Endodermal cell (in vitro differentiated cells): Measurements from ENCODE around the gene ICAM4. TPM values are rescaled to one million over a fixed set of nuclear protein-coding genes. Genes with fewer than 3 reads are reported as not detected.

Experiments used
- DNase-seq: peaks from one replicate; pipeline ENCODE4 v3.0.0-alpha.2; 2017
- H3K27ac ChIP-seq: 2 replicates; pipeline ENCODE4 v1.5.1; 2013; ENCODE audit warnings: mild to moderate bottlenecking, low read depth, low read length, moderate library complexity
- H3K27me3 ChIP-seq: 2 replicates; pipeline ENCODE4 v1.6.1; 2013; ENCODE audit warnings: mild to moderate bottlenecking, low read length, moderate library complexity; ENCODE audit not compliant: insufficient read depth, control insufficient read depth, poor library complexity, severe bottlenecking
- H3K36me3 ChIP-seq: 2 replicates; pipeline ENCODE4 v1.7.0; 2013; ENCODE audit warnings: mild to moderate bottlenecking, low read length, moderate library complexity; ENCODE audit not compliant: control insufficient read depth, insufficient read depth
- H3K4me1 ChIP-seq: one replicate; pipeline ENCODE4 v1.7.0; 2013; ENCODE audit warnings: low read length; ENCODE audit not compliant: control insufficient read depth, insufficient read depth
- H3K4me3 ChIP-seq: 2 replicates; pipeline ENCODE4 v1.5.1; 2013; ENCODE audit warnings: mild to moderate bottlenecking, low read length, moderate library complexity
- H3K9ac ChIP-seq: 2 replicates; pipeline ENCODE4 v1.6.1; 2013; ENCODE audit warnings: mild to moderate bottlenecking, low read length, moderate library complexity; ENCODE audit not compliant: poor library complexity, severe bottlenecking; ENCODE audit errors: extremely low read depth
- H3K9me3 ChIP-seq: 2 replicates; pipeline ENCODE4 v1.6.1; 2013; ENCODE audit warnings: mild to moderate bottlenecking, low read length, moderate library complexity; ENCODE audit not compliant: control insufficient read depth
- H3K27ac Mint-ChIP-seq: 2 replicates; pipeline ENCODE4 v1.8.0; 2020; ENCODE audit warnings: mixed read lengths
- H3K27me3 Mint-ChIP-seq: 2 replicates; pipeline ENCODE4 v1.8.0; 2021; ENCODE audit warnings: mild to moderate bottlenecking, mixed read lengths; ENCODE audit not compliant: insufficient read depth
- H3K36me3 Mint-ChIP-seq: 2 replicates; pipeline ENCODE4 v1.8.0; 2020; ENCODE audit warnings: low read depth, mixed read lengths
- H3K4me1 Mint-ChIP-seq: 2 replicates; pipeline ENCODE4 v1.8.0; 2020; ENCODE audit warnings: mixed read lengths
- H3K4me3 Mint-ChIP-seq: 2 replicates; pipeline ENCODE4 v1.8.0; 2020; ENCODE audit warnings: mild to moderate bottlenecking, moderate library complexity, mixed read lengths
- H3K9me3 Mint-ChIP-seq: 2 replicates; pipeline ENCODE4 v1.8.0; 2020; ENCODE audit warnings: mild to moderate bottlenecking, mixed read lengths
- WGBS, 2 experiments: methylation state at CpG; one replicate each; pipeline versions ENCODE4 v1.1.5 to v1.1.7; 2013; ENCODE audit warnings: missing lambda C conversion rate in 2 of 2, mixed read lengths in 1 of 2; ENCODE audit not compliant: insufficient coverage in 1 of 2, insufficient read length in 1 of 2; 5-methylcytosine and 5-hydroxymethylcytosine counted together
- total RNA-seq, 2 donors: library from RNA; stranded (reverse); fragmentation: NEBNext Ultra II Directional in 1 of 2; extraction: Animal tissue kit (Norgen Biotek cat#: 25700) in 1 of 2; gene quantifications; 2 replicates in 1 of 2; 3 replicates in 1 of 2; pipeline ENCODE4 v1.2.1, GENCODE V29; 2021
- TF ChIP-seq, protein P1 (sequence below): fragments of 200-600 bp; sonication (generic); conservative IDR thresholded peaks from 2 replicates; pipeline ENCODE4 v1.5.0; 2021; ENCODE audit warnings: antibody characterized with exemption, mild to moderate bottlenecking

ICAM4 gene
- total RNA-seq, 2 donors from 2014 or later, result 0.44 TPM; not detected in 1

DNA sequence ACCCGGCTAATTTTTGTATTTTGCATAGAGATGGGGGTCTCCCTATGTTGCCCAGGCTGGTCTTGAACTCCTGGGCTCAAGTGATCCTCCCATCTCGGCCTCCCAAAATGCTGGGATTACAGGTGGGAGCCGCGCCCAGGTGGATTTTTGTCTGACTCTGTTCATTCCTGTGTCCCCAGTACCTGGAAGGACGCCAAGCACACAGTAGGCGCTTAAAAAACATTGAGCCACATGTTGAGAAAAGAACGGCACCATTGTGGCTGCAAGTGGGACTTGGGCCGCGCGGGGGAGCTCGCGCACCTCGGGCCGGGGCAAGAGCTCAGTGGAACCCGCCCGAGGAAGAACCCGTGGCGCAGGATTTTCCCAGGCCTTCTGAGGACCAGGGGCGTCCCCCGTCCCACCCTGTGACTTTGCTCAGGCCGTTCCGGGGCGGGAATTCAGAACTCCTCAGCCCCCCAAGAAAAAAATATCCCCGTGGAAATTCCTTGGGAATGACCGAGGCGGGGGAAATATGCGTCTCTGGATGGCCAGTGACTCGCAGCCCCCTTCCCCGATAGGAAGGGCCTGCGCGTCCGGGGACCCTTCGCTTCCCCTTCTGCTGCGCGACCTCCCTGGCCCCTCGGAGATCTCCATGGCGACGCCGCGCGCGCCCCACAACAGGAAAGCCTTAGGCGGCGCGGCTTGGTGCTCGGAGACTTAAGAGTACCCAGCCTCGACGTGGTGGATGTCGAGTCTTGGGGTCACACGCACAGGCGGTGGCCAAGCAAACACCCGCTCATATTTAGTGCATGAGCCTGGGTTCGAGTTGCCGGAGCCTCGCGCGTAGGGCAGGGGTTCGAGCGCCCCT is 17.2 kb upstream of the ICAM4 start:
- 11 to 14% methylated on average over 51 to 59 of the region's 59 CpGs for WGBS, 2 experiments
- no peaks in the 10 kb centered on the region for H3K36me3 Mint-ChIP-seq
- no peak overlapping the region for H3K27ac Mint-ChIP-seq
- DNase-seq, result peak; percentile 96
- peak overlapping the region; percentile 42 for H3K4me3 Mint-ChIP-seq
- H3K27me3 Mint-ChIP-seq, result peaks cover 59% of the 10 kb centered on the region
- H3K9me3 ChIP-seq, result no peaks in the 10 kb centered on the region
- TF ChIP-seq, protein P1, sequence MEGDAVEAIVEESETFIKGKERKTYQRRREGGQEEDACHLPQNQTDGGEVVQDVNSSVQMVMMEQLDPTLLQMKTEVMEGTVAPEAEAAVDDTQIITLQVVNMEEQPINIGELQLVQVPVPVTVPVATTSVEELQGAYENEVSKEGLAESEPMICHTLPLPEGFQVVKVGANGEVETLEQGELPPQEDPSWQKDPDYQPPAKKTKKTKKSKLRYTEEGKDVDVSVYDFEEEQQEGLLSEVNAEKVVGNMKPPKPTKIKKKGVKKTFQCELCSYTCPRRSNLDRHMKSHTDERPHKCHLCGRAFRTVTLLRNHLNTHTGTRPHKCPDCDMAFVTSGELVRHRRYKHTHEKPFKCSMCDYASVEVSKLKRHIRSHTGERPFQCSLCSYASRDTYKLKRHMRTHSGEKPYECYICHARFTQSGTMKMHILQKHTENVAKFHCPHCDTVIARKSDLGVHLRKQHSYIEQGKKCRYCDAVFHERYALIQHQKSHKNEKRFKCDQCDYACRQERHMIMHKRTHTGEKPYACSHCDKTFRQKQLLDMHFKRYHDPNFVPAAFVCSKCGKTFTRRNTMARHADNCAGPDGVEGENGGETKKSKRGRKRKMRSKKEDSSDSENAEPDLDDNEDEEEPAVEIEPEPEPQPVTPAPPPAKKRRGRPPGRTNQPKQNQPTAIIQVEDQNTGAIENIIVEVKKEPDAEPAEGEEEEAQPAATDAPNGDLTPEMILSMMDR, result peak; percentile 95
- no peaks in the 10 kb centered on the region for H3K36me3 ChIP-seq
- H3K9me3 Mint-ChIP-seq, result no peaks in the 10 kb centered on the region
- H3K27ac ChIP-seq, result no peak overlapping the region
- no peaks in the 10 kb centered on the region for H3K4me1 ChIP-seq
- H3K27me3 ChIP-seq, result peaks cover 37% of the 10 kb centered on the region
- H3K9ac ChIP-seq, result no peak overlapping the region
- H3K4me3 ChIP-seq, result no peak overlapping the region
- H3K4me1 Mint-ChIP-seq, result no peaks in the 10 kb centered on the region

DNA sequence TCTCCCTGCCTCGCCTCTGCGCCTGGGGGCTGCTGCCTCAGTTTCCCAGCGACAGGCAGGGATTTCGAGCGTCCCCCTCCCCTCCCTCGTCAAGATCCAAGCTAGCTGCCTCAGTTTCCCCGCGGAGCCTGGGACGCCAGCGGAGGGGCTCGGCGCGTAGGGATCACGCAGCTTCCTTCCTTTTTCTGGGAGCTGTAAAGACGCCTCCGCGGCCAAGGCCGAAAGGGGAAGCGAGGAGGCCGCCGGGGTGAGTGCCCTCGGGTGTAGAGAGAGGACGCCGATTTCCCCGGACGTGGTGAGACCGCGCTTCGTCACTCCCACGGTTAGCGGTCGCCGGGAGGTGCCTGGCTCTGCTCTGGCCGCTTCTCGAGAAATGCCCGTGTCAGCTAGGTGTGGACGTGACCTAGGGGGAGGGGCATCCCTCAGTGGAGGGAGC is 16.6 kb upstream of the ICAM4 start:
- TF ChIP-seq, protein P1, result no peak
- H3K4me1 ChIP-seq, result no peaks in the 10 kb centered on the region
- Mint-ChIP-seq H3K4me3 (peak overlapping the region; percentile 42), H3K27ac (no peak overlapping the region), H3K9me3 (no peaks in the 10 kb centered on the region), H3K36me3 (no peaks in the 10 kb centered on the region), H3K4me1 (no peaks in the 10 kb centered on the region), H3K27me3 (peaks cover 62% of the 10 kb centered on the region)
- H3K27me3 ChIP-seq, result peaks cover 37% of the 10 kb centered on the region
- H3K9ac ChIP-seq, result no peak overlapping the region
- DNase-seq, result peak; percentile 64
- WGBS, 2 experiments, result 24 to 27% methylated on average over 12 to 37 of the region's 37 CpGs
- no peaks in the 10 kb centered on the region for H3K9me3 ChIP-seq
- no peak overlapping the region for H3K27ac ChIP-seq
- H3K4me3 ChIP-seq, result peak overlapping the region; percentile 72
- no peaks in the 10 kb centered on the region for H3K36me3 ChIP-seq

DNA sequence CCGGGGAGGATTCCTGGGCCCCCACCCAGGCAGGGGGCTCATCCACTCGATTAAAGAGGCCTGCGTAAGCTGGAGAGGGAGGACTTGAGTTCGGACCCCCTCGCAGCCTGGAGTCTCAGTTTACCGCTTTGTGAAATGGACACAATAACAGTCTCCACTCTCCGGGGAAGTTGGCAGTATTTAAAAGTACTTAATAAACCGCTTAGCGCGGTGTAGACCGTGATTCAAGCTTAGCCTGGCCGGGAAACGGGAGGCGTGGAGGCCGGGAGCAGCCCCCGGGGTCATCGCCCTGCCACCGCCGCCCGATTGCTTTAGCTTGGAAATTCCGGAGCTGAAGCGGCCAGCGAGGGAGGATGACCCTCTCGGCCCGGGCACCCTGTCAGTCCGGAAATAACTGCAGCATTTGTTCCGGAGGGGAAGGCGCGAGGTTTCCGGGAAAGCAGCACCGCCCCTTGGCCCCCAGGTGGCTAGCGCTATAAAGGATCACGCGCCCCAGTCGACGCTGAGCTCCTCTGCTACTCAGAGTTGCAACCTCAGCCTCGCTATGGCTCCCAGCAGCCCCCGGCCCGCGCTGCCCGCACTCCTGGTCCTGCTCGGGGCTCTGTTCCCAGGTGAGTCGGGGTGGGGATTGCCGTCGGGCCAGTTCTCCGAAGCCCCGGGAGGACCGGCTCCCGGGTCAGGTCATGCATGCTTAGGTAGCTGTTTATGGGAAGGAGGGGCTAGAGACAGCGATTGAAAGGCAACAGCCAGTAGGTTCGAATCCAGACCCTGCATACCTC is 15.9 kb upstream of the ICAM4 start, which contains the start of gene ICAM1:
Gene ICAM1, plus strand, starts transcription at position 505 of the 779 bp plus-strand sequence. Its CDS starts 40 bp downstream, at position 545.
- Mint-ChIP-seq H3K36me3 (no peaks in the 10 kb centered on the region), H3K27me3 (peaks cover 62% of the 10 kb centered on the region), H3K4me1 (no peaks in the 10 kb centered on the region), H3K27ac (no peak within 1 kb of the TSS), H3K9me3 (no peaks in the 10 kb centered on the region), H3K4me3 (peak within 1 kb of the TSS; percentile 42)
- no peaks in the 10 kb centered on the region for H3K36me3 ChIP-seq
- no peak within 1 kb of the TSS for H3K9ac ChIP-seq
- WGBS, 2 experiments, result 8 to 12% methylated on average over 48 to 51 of the region's 51 CpGs
- H3K9me3 ChIP-seq, result no peaks in the 10 kb centered on the region
- H3K4me1 ChIP-seq, result no peaks in the 10 kb centered on the region
- peaks cover 37% of the 10 kb centered on the region for H3K27me3 ChIP-seq
- no peak within 1 kb of the TSS for H3K27ac ChIP-seq
- peak; percentile 90 for DNase-seq
- TF ChIP-seq, protein P1, result peak; percentile 41
- peak within 1 kb of the TSS; percentile 72 for H3K4me3 ChIP-seq
